ENCODE measurements around the gene LRIT2.

LRIT2 gene

GRCh38 chr10:84225427-84226173, at the start of gene LRIT2:
TSS of gene LRIT2 (minus strand) at chr10:84225544. CDS start at chr10:84225520, 24 bp downstream.
- no peak for DNase-seq (ENCODE audit: low read depth in 2 of 3, low spot score in 1 of 3)

- DNase-seq (ENCODE audit: low read depth in 2 of 3, low spot score in 1 of 3): no peak
These were observed 45.4 kb upstream of the LRIT2 start for GRCh38 chr10:84270708-84271107.

- no peak for DNase-seq (ENCODE audit: low read depth in 2 of 3, low spot score in 1 of 3)
These were observed 44.4 kb upstream of the LRIT2 start for GRCh38 chr10:84269773-84270172.

DNA sequence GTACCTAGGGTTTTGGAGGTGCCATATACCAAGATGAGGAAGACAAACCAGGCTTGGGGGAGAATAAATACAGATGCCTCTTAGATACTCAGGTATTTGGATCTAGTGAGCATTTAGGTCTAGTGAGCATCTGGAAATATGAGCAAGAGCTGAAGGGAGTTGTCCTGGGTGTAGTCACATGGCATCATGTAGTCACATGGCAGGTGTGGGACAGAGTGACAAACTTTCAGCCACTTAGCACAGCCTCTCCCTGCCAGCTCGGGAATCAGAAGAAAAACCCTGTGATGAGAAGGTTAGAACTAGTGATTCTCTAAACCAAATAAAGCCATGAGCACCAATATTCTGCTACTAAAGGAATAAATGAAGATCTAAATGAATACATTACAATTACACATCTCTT, 43.8 kb upstream of the LRIT2 start:
- no peak for DNase-seq (ENCODE audit: low read depth in 2 of 3, low spot score in 1 of 3)

GRCh38 chr10:84267503-84268126, 42.3 kb upstream of the LRIT2 start:
- DNase-seq (ENCODE audit: low read depth in 2 of 3, low spot score in 1 of 3): peak; percentile 77 to 89 (median 83)

DNA sequence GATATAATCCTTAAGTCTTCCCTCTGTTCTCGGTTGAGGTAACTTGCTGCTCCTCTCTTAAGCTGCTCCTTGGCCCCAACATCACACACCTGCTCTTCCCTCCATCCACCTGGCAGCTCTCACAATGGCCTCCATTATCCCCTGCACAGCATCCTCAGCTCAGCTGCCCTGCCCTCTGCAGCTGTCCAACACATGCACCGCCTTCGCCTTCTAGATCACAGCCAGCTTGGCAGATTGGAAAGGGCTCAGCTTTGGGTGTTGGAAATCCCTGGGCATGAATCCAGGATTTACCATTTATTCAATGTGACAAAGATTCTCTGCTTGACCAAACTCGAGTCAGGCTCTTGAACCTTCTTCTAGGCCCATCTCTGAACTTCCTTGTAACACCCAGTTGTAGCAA, 40.1 kb upstream of the LRIT2 start:
- DNase-seq (ENCODE audit: low read depth in 2 of 3, low spot score in 1 of 3): no peak

GRCh38 chr10:84264611-84265141, 39.3 kb upstream of the LRIT2 start:
- DNase-seq (ENCODE audit: low read depth in 2 of 3, low spot score in 1 of 3): peak; percentile 41 to 72 (median 60)

GRCh38 chr10:84263716-84264115, 38.4 kb upstream of the LRIT2 start:
- DNase-seq (ENCODE audit: low read depth in 2 of 3, low spot score in 1 of 3): no peak

DNA sequence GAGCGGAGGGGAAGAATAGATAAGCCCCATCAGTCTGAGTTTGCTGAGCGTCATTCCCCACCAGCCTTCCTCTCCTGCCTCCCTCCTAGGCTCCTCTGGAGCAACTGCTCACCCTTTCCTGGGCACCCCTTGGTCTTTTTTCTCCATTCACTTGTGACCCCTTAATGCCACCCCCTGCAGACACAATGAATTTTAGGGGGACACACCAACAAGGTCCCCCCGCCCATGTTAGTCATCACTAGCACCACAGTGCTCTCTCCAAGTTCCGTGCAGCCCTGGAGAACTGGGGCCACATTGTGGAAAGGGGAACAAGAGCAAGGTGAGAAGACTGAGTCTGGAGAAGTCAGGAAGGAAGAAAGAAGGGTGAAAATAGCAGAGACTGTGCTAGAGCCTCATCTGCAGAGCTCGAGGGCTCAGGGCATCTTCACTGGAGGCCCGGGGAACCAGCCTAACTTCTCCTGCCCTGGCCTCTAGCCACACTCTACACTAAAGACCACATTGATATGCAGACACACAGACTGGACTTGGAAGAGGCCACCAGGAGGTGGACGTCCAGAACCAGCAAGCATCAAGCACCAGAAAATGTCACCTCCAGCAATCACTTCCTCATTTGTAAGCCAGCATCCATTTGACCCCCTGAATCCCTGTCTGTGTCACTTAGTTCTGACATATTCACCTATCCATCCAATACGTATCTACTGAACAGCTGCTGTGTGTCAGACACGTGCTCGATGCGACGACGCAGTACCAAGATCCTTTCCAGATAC, 37.0 kb upstream of the LRIT2 start:
- no peak for DNase-seq (ENCODE audit: low read depth in 2 of 3, low spot score in 1 of 3)

DNA sequence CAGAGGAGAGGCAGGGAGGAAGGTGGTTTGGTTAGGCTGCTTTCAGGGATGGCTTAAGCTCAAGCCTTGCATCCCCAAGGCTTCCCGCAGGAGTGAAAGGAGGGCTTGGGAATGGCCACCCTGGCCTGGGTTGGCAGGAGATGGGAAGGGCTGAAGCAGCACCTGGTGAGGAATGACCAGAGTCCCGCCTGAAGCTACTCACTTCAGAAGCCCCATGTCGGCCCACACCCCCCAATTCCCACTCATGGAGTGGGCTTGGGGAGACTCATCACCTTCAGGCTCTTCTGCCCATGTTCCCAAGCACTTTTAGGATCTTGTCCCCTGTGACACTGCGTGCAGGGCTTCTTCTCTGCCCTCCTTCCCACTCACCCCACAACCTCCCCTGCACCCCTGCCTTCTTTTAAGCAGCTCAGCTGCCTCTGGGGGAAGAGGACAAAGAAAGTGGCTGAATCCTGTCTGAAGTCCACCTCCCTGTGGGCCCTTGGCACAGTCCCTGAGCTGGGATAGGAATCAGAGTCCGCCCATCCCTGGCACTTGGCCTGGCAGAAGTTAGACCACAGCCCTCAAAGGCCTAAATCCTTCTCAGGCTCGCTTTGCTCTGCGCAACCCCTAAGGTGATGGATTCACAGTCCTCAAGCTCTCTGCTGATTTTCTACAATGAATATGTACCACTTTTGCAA, 36.0 kb upstream of the LRIT2 start:
- no peak for DNase-seq (ENCODE audit: low read depth in 2 of 3, low spot score in 1 of 3)

GRCh38 chr10:84258034-84258695, 32.8 kb upstream of the LRIT2 start:
- DNase-seq (ENCODE audit: low read depth in 2 of 3, low spot score in 1 of 3): no peak

GRCh38 chr10:84257343-84258020, 32.1 kb upstream of the LRIT2 start:
- DNase-seq (ENCODE audit: low read depth in 2 of 3, low spot score in 1 of 3): no peak

DNA sequence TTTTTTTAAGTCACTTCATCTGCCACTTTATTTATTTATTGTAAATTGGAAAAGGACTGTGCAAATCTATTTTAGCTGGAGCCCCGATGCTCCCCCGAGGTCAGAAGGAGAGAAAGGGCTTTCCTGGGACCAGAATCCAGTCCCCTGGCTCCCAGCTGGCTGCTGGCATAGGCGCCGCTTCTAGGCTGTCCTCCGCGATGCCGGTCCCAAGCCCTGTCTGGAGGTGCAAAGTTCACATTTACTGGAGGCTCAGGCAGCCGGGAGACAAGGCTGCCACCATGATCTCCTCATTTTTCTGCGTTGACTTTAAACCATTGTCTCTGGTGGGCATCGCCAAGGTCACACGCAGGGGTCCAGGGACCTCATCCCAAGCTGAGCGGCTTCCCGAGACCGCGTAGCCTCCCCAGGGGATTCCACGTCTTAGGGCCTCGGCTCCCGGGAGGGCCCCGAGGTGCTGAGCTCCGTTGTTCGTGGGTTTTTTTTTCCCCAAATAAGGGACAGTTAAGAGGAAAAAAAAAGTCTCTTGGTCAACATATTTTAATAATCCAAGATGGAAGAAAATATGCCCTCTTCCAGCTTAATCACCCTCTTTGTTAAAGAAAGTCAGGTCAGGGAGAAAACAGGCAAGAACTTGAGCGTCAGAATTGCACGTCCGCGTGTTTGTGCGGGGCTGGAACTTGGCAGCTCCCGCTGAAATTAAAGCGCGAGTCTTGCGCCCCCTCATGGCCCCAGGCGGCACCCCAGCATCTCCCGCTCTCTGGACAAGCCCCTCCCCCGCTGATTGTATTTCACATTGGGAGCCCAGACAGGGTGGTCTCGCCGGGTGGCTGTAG, 31.4 kb upstream of the LRIT2 start:
- DNase-seq (ENCODE audit: low read depth in 2 of 3, low spot score in 1 of 3): peak; percentile 45 to 68 (median 46)

DNA sequence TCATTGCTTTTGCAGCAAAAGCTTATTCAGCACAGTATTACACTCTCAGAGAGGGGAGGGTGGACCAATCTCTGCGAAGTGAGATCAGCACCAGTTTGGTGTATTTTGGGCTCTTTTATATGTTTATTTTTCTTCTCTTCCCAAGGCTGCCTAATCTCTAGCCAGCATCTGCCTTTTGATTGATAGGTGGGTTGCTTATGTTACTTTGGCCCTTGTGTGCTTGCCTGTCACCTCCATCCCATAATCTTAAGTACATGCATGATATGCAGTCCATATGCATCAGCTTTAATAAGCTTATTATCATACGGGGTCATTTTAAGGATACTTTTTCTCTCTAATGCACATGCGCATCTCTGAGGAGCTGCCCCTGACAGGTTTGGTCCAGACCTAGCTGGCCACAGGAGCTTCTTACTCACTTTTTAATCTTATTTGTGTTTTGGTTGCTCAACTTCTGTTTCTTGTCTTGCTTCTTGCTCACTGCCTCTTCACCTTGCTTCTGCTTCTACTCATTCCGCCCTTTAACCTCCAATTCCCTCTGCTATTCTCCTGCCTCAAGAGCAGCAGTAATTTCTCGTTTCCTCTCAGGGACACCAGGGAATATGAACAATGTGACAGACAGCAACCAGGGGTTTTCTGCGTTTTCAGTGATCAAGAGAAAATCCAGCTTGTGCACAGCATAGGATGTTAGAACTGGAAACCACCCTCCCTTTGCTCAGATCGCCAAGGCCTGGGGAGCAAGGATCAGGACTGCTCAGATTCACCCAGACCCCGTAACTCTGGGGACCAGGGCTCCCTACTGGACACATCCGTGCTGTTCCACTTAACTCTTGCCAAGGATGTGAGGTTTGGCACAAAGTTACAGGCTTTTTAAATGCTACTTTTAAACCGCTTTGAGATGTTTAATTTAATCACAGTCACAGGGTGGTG, 29.5 kb upstream of the LRIT2 start:
- DNase-seq (ENCODE audit: low read depth in 2 of 3, low spot score in 1 of 3): no peak

DNA sequence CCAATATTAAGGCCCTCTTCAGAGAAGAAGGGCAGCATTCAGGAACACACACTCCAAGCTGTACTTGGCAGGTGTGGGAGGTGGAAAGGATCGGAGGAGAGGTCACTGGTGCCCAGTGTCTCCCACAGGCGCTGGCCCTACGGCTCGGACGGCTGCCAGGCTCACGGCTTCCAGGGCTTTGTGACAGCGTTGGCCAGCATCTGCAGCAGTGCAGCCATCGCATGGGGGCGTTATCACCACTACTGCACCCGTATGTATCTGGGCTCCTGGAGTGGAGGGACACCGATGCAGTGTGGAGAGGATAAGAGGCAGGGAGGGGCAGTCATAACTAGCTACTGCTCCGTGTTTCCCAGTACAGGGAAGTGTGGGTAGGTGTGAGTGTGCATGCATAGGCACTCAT, 23.4 kb upstream of the LRIT2 start:
- DNase-seq (ENCODE audit: low read depth in 2 of 3, low spot score in 1 of 3): no peak

DNA sequence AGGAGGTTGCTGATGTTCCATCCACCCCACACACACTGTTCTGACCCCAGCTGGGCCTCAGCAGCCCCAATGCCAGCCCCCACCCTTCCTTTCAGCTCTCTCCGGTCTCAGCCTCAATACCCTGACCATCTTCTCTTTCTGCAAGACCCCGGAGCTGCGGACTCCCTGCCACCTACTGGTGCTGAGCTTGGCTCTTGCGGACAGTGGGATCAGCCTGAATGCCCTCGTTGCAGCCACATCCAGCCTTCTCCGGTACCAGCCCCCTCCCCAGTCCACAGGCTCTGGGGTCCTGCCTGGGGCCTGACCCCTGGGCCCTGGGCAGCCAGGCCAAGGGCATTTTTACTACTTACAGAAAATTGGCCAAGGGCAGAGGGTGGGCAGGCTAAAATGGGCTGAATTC, 22.2 kb upstream of the LRIT2 start:
- DNase-seq (ENCODE audit: low read depth in 2 of 3, low spot score in 1 of 3): no peak

GRCh38 chr10:84244651-84245270, 19.4 kb upstream of the LRIT2 start, which contains the start of gene RGR:
TSS of gene RGR (plus strand) at chr10:84245053. CDS start at chr10:84245091, 38 bp downstream.
- DNase-seq (ENCODE audit: low read depth in 2 of 3, low spot score in 1 of 3): no peak

GRCh38 chr10:84243759-84244158, 18.4 kb upstream of the LRIT2 start:
- DNase-seq (ENCODE audit: low read depth in 2 of 3, low spot score in 1 of 3): no peak
